Neural progenitor cell (in vitro differentiated cells): ENCODE measurements around the gene P4HTM.

Experiments used
- EZH2 ChIP-seq: fragments of 200-600 bp; sonication (generic); IDR thresholded peaks from 2 replicates; pipeline ENCODE4 v1.6.1; 2017; ENCODE audit warnings: antibody characterized with exemption, mild to moderate bottlenecking, moderate library complexity
- TF ChIP-seq, protein P1 (sequence below): fragments of 200-600 bp; sonication (generic); IDR thresholded peaks from 2 replicates; pipeline ENCODE4 v1.5.1; 2017; ENCODE audit warnings: antibody characterized with exemption, mild to moderate bottlenecking

DNA sequence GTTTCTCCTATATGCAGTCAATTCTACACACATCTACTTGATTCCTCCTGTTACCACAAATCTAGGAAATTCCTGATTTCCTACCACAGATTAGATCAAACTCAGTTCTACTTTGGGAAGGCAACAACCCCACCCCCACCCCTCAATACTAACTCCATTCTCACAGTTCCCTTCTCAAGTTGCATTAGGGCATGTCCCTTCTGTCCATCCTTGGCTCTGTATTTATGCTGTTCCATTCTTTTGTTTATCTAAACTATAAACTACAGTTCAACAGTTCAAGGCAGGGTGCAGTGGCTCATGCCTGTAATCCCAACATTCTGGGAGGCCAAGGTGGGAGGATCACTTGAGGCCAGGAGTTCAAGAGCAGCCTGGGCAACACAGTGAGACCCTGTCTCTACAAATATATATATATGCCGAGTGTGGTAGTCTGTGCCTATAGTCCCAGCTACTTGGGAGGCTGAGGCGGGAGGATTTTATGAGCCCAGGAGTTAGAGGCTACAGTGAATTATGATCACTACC lies 64.4 kb downstream of the P4HTM start:
- TF ChIP-seq, protein P1, sequence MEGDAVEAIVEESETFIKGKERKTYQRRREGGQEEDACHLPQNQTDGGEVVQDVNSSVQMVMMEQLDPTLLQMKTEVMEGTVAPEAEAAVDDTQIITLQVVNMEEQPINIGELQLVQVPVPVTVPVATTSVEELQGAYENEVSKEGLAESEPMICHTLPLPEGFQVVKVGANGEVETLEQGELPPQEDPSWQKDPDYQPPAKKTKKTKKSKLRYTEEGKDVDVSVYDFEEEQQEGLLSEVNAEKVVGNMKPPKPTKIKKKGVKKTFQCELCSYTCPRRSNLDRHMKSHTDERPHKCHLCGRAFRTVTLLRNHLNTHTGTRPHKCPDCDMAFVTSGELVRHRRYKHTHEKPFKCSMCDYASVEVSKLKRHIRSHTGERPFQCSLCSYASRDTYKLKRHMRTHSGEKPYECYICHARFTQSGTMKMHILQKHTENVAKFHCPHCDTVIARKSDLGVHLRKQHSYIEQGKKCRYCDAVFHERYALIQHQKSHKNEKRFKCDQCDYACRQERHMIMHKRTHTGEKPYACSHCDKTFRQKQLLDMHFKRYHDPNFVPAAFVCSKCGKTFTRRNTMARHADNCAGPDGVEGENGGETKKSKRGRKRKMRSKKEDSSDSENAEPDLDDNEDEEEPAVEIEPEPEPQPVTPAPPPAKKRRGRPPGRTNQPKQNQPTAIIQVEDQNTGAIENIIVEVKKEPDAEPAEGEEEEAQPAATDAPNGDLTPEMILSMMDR, result no peak
- TF ChIP-seq EZH2, result no peak
